NCI-H345 (cell line): Measurements from ENCODE around the gene NEGR1.

Source experiments
- DNase-seq: peaks from one replicate; lab custom pipeline; 2025; lab: John Stamatoyannopoulos, UW

NEGR1 gene

GRCh38 chr1:71634159-71634558 is 648.2 kb downstream of the NEGR1 start:
- DNase-seq: peak; percentile 64

GRCh38 chr1:71630073-71630472 is 652.3 kb downstream of the NEGR1 start:
- DNase-seq: no peak

GRCh38 chr1:71625004-71625403 is 657.3 kb downstream of the NEGR1 start:
- DNase-seq: no peak

GRCh38 chr1:71623888-71624287 is 658.5 kb downstream of the NEGR1 start:
- DNase-seq: no peak

GRCh38 chr1:71621785-71622184 is 660.6 kb downstream of the NEGR1 start:
- DNase-seq: no peak

- DNase-seq: no peak
These were observed 663.4 kb downstream of the NEGR1 start for GRCh38 chr1:71618766-71619530.

GRCh38 chr1:71618191-71618590 is 664.1 kb downstream of the NEGR1 start:
- no peak for DNase-seq

GRCh38 chr1:71610476-71610875 is 671.9 kb downstream of the NEGR1 start:
- no peak for DNase-seq

- DNase-seq: no peak
These were observed 679.1 kb downstream of the NEGR1 start for GRCh38 chr1:71603044-71603776.

GRCh38 chr1:71600023-71600422 is 682.3 kb downstream of the NEGR1 start:
- no peak for DNase-seq

GRCh38 chr1:71599306-71599705 is 683.0 kb downstream of the NEGR1 start:
- no peak for DNase-seq

GRCh38 chr1:71593523-71593922 is 688.8 kb downstream of the NEGR1 start:
- DNase-seq: no peak

- DNase-seq: no peak
These were observed 689.6 kb downstream of the NEGR1 start for GRCh38 chr1:71592646-71593274.

- no peak for DNase-seq
These were observed 693.3 kb downstream of the NEGR1 start for GRCh38 chr1:71589005-71589404.

- peak; percentile 13 for DNase-seq
These were observed 694.4 kb downstream of the NEGR1 start for GRCh38 chr1:71587961-71588360.

- DNase-seq: no peak
These were observed 696.3 kb downstream of the NEGR1 start for GRCh38 chr1:71586030-71586429.

- DNase-seq: no peak
These were observed 698.6 kb downstream of the NEGR1 start for GRCh38 chr1:71583756-71584155.

- DNase-seq: no peak
These were observed 699.7 kb downstream of the NEGR1 start for GRCh38 chr1:71582673-71583072.

GRCh38 chr1:71577451-71578131 is 704.7 kb downstream of the NEGR1 start:
- no peak for DNase-seq

- no peak for DNase-seq
These were observed 710.3 kb downstream of the NEGR1 start for GRCh38 chr1:71572038-71572437.

- DNase-seq: no peak
These were observed 715.9 kb downstream of the NEGR1 start for GRCh38 chr1:71566413-71566812.

- DNase-seq: no peak
These were observed 716.5 kb downstream of the NEGR1 start for GRCh38 chr1:71565831-71566230.
